H9 (cell line): ENCODE results near the gene RANBP17. TPM values are rescaled to one million over a fixed set of nuclear protein-coding genes. Genes with fewer than 3 reads are reported as not detected.

ENCODE experiments used
- DNase-seq: peaks from one replicate; pipeline ENCODE4 v3.0.0-alpha.2; 2017
- H2AFZ ChIP-seq: one replicate; pipeline ENCODE4 v1.6.1; 2013; ENCODE audit warnings: mild to moderate bottlenecking, low read length, control low read depth, moderate library complexity
- H2AK5ac ChIP-seq: 2 replicates; pipeline ENCODE4 v1.6.1; 2013; ENCODE audit warnings: low read length, control low read depth, mixed read lengths; ENCODE audit not compliant: insufficient read length
- H2BK120ac ChIP-seq: one replicate; pipeline ENCODE4 v1.6.1; 2013; ENCODE audit warnings: low read depth, mild to moderate bottlenecking, low read length, control low read depth, inconsistent platforms; ENCODE audit not compliant: poor library complexity, severe bottlenecking
- H2BK12ac ChIP-seq: 2 replicates; pipeline ENCODE4 v1.6.1; 2013; ENCODE audit warnings: low read length, control low read depth, mixed read lengths, low read depth; ENCODE audit not compliant: insufficient read length
- H2BK15ac ChIP-seq: 2 replicates; pipeline ENCODE4 v1.6.1; 2013; ENCODE audit warnings: low read depth, low read length, control low read depth
- H2BK20ac ChIP-seq: one replicate; pipeline ENCODE4 v1.6.1; 2013; ENCODE audit warnings: low read depth, mild to moderate bottlenecking, low read length, control low read depth, inconsistent platforms; ENCODE audit not compliant: poor library complexity, severe bottlenecking
- H2BK5ac ChIP-seq: 2 replicates; pipeline ENCODE4 v1.6.1; 2013; ENCODE audit warnings: low read length, control low read depth, mixed read lengths; ENCODE audit not compliant: insufficient read length
- H3K14ac ChIP-seq: 2 replicates; pipeline ENCODE4 v1.6.1; 2013; ENCODE audit warnings: low read length, control low read depth; ENCODE audit not compliant: insufficient read depth
- H3K18ac ChIP-seq: 2 replicates; pipeline ENCODE4 v1.6.1; 2013; ENCODE audit warnings: low read depth, mild to moderate bottlenecking, mixed read lengths, low read length, control low read depth; ENCODE audit not compliant: insufficient read length
- H3K23ac ChIP-seq: 2 replicates; pipeline ENCODE4 v1.6.1; 2013; ENCODE audit warnings: low read length, control low read depth, mixed read lengths, low read depth; ENCODE audit not compliant: insufficient read length
- H3K23me2 ChIP-seq: 2 replicates; pipeline ENCODE4 v1.6.1; 2013; ENCODE audit warnings: low read depth, mild to moderate bottlenecking, mixed read lengths, low read length, control low read depth; ENCODE audit not compliant: insufficient read length, poor library complexity, severe bottlenecking
- H3K27ac ChIP-seq: 2 replicates; pipeline ENCODE4 v1.5.1; 2013; ENCODE audit warnings: low read length, control low read depth, mixed read lengths, low read depth; ENCODE audit not compliant: insufficient read length
- H3K27me3 ChIP-seq: 2 replicates; pipeline ENCODE4 v1.6.1; 2013; ENCODE audit warnings: low read length, control low read depth, inconsistent platforms; ENCODE audit not compliant: insufficient read depth
- H3K4ac ChIP-seq: 2 replicates; pipeline ENCODE4 v1.6.1; 2013; ENCODE audit warnings: low read depth, mild to moderate bottlenecking, control low read depth, inconsistent platforms, low read length, moderate library complexity
- H3K4me1 ChIP-seq: 2 replicates; pipeline ENCODE4 v1.6.1; 2013; ENCODE audit warnings: low read length, control low read depth, inconsistent platforms; ENCODE audit not compliant: insufficient read depth
- H3K4me2 ChIP-seq: 2 replicates; pipeline ENCODE4 v1.6.1; 2013; ENCODE audit warnings: low read length, control low read depth, mixed read lengths; ENCODE audit not compliant: insufficient read length, insufficient read depth
- H3K56ac ChIP-seq: 2 replicates; pipeline ENCODE4 v1.6.1; 2013; ENCODE audit warnings: low read depth, mild to moderate bottlenecking, mixed read lengths, low read length, control low read depth; ENCODE audit not compliant: insufficient read length
- H3K79me1 ChIP-seq: 2 replicates; pipeline ENCODE4 v1.6.1; 2013; ENCODE audit warnings: low read depth, mild to moderate bottlenecking, moderate library complexity, low read length, control low read depth, inconsistent platforms; ENCODE audit not compliant: insufficient read depth, poor library complexity, severe bottlenecking
- H3K79me2 ChIP-seq: 2 replicates; pipeline ENCODE4 v1.6.1; 2013; ENCODE audit warnings: low read length, control low read depth, inconsistent platforms; ENCODE audit not compliant: insufficient read depth
- H3K9ac ChIP-seq: 2 replicates; pipeline ENCODE4 v1.6.1; 2013; ENCODE audit warnings: low read length, control low read depth, mixed read lengths; ENCODE audit not compliant: insufficient read length; ENCODE audit errors: extremely low read depth
- H3K9me3 ChIP-seq: one replicate; pipeline ENCODE4 v1.6.1; 2013; ENCODE audit warnings: low read depth, low read length, inconsistent platforms; ENCODE audit not compliant: control insufficient read depth
- H3T11ph ChIP-seq: one replicate; pipeline ENCODE4 v1.6.1; 2013; ENCODE audit warnings: mild to moderate bottlenecking, low read length, control low read depth, inconsistent platforms
- H4K20me1 ChIP-seq: one replicate; pipeline ENCODE4 v1.6.1; 2013; ENCODE audit not compliant: control insufficient read depth, insufficient read length, insufficient read depth
- H4K5ac ChIP-seq: 2 replicates; pipeline ENCODE4 v1.6.1; 2013; ENCODE audit warnings: low read depth, mild to moderate bottlenecking, mixed read lengths, low read length, control low read depth; ENCODE audit not compliant: insufficient read length
- H4K8ac ChIP-seq: replicated peaks from 2 replicates; pipeline ENCODE4 v1.6.1; 2013; ENCODE audit warnings: low read length, control low read depth, mixed read lengths, low read depth; ENCODE audit not compliant: insufficient read length
- H4K91ac ChIP-seq: 2 replicates; pipeline ENCODE4 v1.6.1; 2013; ENCODE audit warnings: low read depth, mild to moderate bottlenecking, moderate library complexity, mixed read lengths, low read length, control low read depth; ENCODE audit not compliant: insufficient read length
- H3K27ac Mint-ChIP-seq, 3 experiments: 2 replicates in 2 of 3; 3 replicates in 1 of 3; pipeline ENCODE4 v1.8.0; 2020 to 2021; ENCODE audit warnings: mixed read lengths in 3 of 3, mild to moderate bottlenecking in 1 of 3, moderate library complexity in 1 of 3
- H3K27me3 Mint-ChIP-seq: 2 replicates; pipeline ENCODE4 v1.8.0; 2021; ENCODE audit warnings: low read depth, mild to moderate bottlenecking, moderate library complexity, mixed read lengths
- H3K36me3 Mint-ChIP-seq, 3 experiments: 2 replicates in 2 of 3; 3 replicates in 1 of 3; pipeline ENCODE4 v1.8.0; 2020 to 2021; ENCODE audit warnings: low read depth in 3 of 3, mixed read lengths in 3 of 3; ENCODE audit not compliant: insufficient read depth in 1 of 3
- H3K4me1 Mint-ChIP-seq, 2 experiments: 2 replicates each; pipeline ENCODE4 v1.8.0; 2020; ENCODE audit warnings: mixed read lengths in 2 of 2
- H3K4me3 Mint-ChIP-seq, 2 experiments: 2 replicates in 1 of 2; 3 replicates in 1 of 2; pipeline ENCODE4 v1.8.0; 2020 to 2021; ENCODE audit warnings: mild to moderate bottlenecking in 2 of 2, mixed read lengths in 2 of 2, moderate library complexity in 1 of 2
- H3K9me3 Mint-ChIP-seq, 2 experiments: 2 replicates in 1 of 2; 3 replicates in 1 of 2; pipeline ENCODE4 v1.8.0; 2020; ENCODE audit warnings: mild to moderate bottlenecking in 2 of 2, mixed read lengths in 2 of 2, moderate library complexity in 1 of 2
- CTCF ChIP-seq: fragments of 200-600 bp; sonication (generic); conservative IDR thresholded peaks from 3 replicates; pipeline ENCODE4 v1.8.0; 2021; ENCODE audit warnings: antibody characterized with exemption, mild to moderate bottlenecking
- WGBS: extraction: QIAGEN DNeasy Blood & Tissue Kit; methylation state at CpG from one replicate; pipeline ENCODE4 v1.1.7; 2013; ENCODE audit warnings: missing lambda C conversion rate, low lambda C conversion rate, mixed read lengths; ENCODE audit not compliant: insufficient read length; ENCODE audit errors: extremely low coverage; 5-methylcytosine and 5-hydroxymethylcytosine counted together
- total RNA-seq: library from RNA; stranded (reverse); gene quantifications from 2 replicates; pipeline ENCODE4 v1.2.1, GENCODE V29; 2021

Gene RANBP17
- total RNA-seq, 1 experiment from 2014 or later, result 16.5 TPM

GRCh38 chr5:171246231-171246630 lies 384.4 kb downstream of the RANBP17 start:
- no peaks in the 10 kb centered on the region for H3K79me2 ChIP-seq
- H3K23me2 ChIP-seq, result no peaks in the 10 kb centered on the region
- Mint-ChIP-seq H3K27me3 (no peaks in the 10 kb centered on the region), H3K27ac (no peak overlapping the region), H3K4me1 (no peaks in the 10 kb centered on the region), H3K36me3 (peaks cover 8 to 21% (median 17%) of the 10 kb centered on the region in 3 experiments), H3K4me3 (no peak overlapping the region), H3K9me3 (peaks cover 5 to 8% of the 10 kb centered on the region in 2 experiments; a peak in 4 of 5 replicates)
- H3K4me2 ChIP-seq, result no peak overlapping the region
- H4K5ac ChIP-seq, result no peak overlapping the region
- H2BK12ac ChIP-seq, result no peak overlapping the region
- no peaks in the 10 kb centered on the region for H3K27me3 ChIP-seq
- peaks cover 6% of the 10 kb centered on the region for H3K9me3 ChIP-seq
- no peak overlapping the region for H3K4ac ChIP-seq
- no peak overlapping the region for H2BK15ac ChIP-seq
- WGBS, result no CpG with 5 or more reads among the region's 2 CpGs
- H3K18ac ChIP-seq, result no peak overlapping the region
- no peak overlapping the region for H3K56ac ChIP-seq
- H3K14ac ChIP-seq, result no peak overlapping the region
- H3K79me1 ChIP-seq, result no peaks in the 10 kb centered on the region
- no peaks in the 10 kb centered on the region for H3K4me1 ChIP-seq
- H4K91ac ChIP-seq, result no peak overlapping the region
- DNase-seq, result no peak
- H3T11ph ChIP-seq, result no peak overlapping the region
- H2AK5ac ChIP-seq, result no peak overlapping the region
- no peak overlapping the region for H3K23ac ChIP-seq
- no peak for TF ChIP-seq CTCF
- H2BK120ac ChIP-seq, result no peak overlapping the region
- no peak overlapping the region for H3K9ac ChIP-seq
- no peak overlapping the region for H3K27ac ChIP-seq
- H4K20me1 ChIP-seq, result no peaks in the 10 kb centered on the region
- H4K8ac ChIP-seq, result no peak overlapping the region
- no peak overlapping the region for H2AFZ ChIP-seq
- no peak overlapping the region for H2BK5ac ChIP-seq
- H2BK20ac ChIP-seq, result no peak overlapping the region
